Activated CD4-positive, alpha-beta T cell treated with anti-CD3 and anti-CD28 coated beads, Interleukin-2, amount 50 U/mL, for 4 hours (primary cell): ENCODE results near the gene MED9.

Source experiments
- DNase-seq, 2 experiments: peaks; one replicate each; pipeline ENCODE4 v3.0.0-alpha.2; 2020

Gene MED9

DNA sequence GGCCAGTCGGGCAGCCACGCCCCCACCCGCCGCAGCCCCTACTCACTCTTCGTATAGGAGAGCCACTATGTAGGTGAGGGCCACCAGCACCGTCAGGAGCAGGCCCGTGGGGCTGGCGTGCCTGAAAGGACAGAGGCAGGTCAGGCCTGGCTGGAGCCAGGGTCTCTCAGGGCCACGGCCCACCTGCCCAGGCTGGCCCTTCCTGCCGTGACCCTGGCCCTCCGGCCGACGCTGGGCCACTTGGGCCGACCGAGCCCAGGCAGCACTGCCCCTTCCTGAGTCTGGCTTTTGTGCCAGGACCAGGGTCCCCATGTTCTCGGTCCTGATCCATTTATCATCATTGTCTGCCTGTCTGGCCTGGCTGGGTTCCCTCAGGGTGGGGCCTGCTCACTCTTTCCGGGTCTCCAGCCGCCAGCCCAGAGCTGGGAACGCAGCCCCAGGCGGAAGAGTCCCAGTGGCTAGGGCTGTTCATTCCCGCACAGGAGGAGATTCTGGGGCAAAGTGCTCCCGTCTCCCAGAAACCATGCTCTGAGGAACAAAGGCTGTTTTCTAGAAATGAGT lies 29.5 kb downstream of the MED9 start:
- DNase-seq, result no peak

DNA sequence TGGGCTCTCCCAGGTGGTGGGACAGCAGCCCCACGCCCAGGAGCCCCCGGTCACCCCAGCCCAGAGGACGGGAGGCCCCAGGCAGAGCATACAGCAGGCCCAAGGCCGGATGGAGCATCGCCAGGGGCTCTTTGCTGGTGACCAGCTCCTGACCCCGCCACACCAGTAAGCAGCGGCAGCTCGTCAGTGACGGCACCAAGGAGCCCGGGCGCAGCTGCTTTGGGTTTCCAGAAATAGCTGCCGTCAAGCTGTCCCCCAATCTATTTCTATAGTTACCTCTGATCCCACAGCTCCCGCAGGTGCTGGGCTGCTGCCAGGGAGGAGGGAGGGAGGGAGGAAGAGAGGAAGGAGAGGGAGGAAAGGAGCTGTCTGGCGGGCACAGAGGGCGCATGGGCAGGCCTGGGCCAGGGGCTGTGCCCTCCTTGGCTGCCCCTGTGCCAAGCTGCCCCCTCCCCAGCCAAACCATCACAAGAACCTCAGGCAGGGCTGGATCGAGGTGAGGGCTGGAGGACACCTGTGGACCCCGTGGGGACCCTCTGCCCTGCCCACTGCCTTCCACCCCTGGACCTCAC lies 30.2 kb downstream of the MED9 start:
- no peak for DNase-seq

DNA sequence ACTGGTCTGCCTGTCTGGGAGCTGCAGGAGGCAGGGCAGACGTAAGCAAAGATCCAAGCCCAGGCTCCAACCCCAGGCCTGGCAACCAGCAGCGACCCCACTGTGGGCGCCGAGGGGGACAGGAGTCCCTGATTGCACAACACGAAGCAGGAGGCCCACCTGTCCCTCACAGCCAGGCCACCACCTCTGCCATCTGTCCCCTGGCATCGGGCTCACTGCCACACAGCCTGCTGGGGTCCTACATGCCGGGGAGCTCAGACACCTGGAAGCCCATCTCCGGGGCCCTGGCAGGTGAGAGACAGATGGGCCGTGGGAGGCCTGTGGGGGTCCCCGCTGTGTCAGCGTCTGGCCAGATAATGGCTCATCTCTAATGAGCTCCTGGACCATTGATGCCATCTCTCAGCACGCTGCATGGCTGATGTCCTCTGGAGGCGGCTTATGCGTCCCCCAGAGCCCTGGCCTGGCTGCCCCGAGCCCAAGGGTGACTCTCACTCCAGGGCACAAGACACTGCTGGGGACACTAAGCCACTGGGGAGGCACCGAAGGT lies 30.7 kb downstream of the MED9 start:
- DNase-seq, result no peak

DNA sequence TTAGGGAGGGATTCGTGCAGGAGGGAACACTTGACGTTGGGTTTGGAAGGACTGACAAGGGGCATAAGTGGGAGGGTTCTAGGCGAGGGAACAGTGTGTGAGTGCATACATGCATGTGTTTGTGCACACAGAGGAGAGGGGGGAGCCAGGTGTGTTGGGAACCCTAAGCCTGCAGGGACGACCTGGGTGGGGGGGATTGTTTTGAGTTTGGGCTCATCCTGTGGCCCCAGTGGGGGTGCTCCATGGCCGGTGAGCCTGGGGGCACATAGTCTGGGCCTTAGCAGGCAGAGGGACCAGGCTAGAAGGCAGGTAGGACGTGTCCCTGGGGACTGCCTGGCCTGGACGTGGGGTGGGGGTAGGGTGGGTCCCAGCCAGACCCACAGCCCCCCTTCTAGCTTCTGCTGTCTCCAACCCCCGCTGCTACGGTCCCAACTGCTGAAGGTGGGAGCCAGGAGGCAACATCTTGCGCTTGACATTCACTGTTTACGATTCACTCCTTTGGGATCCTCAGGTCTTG lies 31.3 kb downstream of the MED9 start:
- DNase-seq, result no peak

DNA sequence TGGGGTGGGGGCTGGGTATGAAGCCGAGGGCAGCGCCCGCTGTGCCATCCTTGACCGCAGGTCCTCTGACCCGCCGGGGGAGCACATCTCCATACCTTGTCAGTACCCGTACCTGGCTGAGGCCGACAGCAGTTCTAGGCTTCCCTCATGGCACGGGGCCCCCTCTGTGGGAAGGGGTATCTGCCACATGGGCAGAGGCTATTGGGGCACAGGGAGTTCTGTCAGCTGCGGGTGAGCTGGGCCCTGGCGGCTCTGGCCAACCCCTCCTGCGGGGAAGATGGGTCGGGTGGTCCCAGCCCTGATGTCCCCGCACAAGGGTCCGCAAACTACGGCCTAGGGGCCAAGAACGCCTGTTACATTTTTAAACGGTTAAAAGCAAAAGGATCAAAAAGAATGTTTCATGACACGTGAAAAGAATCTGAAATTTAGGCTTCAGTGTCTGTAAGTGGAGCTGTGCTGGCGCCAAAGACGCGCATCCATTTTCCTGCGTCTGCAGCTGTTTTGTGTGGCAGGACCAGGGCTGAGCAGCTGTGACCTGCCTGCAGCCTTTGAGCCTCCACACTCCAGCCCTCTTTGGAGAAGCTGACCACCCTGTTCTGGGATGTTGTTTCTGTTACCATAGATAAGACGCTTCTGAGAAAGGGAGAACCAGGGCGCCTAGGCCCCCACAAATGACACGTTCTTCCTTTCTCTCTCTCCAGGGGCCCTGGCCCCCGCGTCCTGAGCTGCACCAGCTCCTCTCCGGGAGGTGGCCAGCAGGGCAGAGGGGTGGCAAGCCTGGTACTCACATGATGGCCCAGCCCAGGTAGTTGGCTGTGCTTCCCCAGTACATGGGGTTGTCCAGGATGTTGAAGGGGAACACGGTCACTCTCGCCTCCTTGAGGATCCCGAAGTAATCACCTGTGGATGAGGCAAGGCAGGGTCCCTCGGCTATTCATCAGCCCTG lies 32.1 kb downstream of the MED9 start:
- no peak for DNase-seq

DNA sequence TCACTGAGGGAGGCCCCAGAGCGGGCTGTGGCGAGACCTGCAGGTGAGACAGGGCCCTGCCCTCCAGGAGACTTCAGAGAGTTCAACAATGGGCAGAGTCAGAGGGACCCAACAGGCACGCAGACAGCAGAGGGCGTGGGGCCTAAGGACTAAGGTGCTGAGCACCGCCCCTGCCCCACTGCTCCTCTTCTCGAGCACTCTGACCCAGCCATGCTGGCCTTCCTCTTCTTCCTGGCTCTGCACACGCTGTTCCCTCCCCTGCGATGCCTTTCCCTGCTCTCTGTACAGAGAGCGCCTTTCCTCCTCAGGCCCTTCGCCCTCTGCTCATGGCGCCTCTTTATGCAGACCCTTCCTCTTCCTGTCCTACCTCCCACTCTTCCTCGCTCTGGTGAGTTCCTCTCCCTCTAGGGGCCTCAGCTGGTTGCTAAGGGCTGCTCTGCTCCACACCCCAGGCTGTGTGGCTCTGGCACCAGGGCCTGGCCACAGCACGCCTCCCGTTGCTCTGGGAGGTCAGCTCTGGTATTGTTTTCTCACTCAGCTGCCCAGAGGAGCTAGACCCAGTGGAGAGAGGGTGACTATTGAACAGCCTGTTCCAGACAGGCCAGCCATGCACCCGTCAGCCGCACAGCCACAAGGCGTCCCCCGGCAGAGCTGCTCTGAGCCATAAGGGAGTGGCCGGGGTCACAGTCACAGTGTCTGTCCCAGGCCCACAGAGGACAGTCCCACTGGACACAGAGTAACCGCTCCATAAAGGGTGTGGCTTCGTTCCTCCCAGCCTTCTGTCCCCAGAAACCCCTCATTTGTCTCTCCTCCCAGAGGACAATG lies 33.0 kb downstream of the MED9 start:
- no peak for DNase-seq

DNA sequence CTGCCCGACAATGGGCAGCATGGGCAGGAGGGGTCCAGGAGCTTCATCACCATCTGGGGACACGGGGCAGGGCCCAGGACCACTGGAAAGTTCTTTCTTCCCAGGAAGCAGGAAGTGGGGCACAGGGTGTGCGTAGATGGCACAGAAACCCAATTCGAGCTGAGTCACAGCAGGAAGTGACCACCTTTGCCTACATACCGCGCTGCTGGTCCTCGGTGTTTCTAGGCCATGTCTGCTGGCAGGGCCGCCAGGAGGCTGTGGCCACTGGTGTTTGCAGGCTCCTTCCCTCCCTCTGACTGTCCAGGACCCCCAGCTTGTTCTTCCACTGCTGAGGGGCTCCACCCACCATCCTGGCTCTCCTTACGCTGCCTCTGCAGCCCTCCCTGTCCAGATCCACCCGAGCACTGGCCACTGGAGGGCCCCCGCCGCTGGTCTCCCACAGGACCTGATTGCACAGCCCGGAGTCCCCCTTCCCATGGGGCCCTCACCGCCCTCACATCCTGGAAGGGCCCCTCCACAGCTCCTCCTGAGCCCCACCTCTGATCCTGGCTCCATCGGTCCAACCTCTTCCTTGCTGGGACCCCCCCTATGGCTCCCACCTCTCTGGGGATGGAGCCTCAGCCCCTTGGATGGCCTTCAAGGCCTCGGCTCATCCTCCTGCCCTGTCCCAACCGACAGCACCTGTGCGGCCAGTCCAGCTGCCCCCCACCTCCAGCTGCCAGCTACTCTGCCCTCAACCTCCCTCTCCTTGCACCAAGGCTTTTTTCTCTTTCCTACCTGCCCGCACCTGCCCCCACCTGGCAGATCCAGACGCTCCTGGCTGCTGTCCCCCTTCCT lies 33.9 kb downstream of the MED9 start:
- DNase-seq, result no peak

DNA sequence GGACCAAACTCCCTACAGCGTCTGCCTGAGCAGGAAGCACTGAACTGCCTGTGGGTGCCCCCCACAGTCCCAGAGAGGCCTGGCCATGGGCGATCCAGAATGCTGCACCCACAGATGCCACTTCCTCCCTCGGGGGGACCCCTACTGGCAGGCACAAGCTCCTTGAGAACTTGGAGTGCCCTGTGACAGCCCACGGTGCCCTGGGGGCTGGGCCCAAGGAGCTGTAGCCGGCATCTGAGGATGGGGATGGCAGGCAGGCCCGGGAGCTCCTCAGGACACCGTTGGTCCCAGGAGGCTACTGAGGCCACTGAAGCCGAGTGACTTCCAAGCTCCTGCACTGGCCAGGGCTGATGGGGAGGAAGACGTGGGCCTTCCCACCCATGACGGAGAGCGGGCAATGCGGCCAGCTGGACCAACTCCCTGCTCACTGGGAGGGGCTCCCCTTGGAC lies 34.5 kb downstream of the MED9 start:
- DNase-seq, result no peak

DNA sequence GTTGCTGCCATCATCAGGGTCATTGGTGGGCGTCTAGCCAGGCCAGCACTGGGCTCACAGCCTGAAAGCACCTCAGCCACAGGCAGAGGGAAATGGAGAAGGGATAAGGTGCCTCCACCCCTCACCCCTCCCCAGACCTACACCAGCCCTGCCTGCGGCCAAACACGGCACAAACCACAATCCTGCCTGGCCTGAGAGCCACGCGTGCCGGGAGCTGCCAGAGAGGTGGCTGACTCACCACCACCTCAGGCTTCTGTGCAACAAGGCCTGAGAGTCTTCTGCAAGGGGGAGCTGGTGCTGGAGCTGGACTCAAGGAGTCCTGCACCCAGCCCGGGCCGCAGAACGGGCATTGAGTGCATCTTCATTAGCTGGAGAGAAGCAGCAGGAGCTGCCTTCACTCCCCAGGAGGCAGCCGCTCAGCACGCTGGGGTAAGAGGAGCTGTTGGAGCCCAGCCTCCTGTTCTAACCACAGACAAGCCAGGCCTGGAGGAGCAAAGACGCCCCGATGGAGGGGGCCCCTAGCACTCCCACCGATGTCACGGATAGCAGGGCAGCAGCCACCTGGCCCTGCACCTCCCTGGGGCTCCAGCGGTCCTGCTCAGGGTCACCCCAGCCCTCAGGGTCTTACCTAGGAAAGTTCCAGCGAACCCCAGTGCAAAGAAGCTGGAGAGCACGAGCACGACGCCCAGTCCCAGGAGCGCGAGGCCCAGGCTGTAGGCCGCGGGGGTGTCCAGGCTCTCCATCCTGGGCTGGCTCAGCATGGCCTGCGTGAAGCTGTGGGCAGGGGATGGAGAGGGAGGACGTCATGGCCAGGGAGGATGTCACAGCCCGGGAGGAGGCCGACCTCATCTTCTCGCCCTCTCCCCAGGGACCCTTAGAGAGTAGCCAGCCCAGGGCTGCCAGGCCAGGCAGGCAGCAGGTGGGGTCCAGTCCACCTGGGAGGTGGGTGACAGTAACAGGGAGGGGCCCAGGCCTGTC lies 35.4 kb downstream of the MED9 start:
- DNase-seq, result no peak

DNA sequence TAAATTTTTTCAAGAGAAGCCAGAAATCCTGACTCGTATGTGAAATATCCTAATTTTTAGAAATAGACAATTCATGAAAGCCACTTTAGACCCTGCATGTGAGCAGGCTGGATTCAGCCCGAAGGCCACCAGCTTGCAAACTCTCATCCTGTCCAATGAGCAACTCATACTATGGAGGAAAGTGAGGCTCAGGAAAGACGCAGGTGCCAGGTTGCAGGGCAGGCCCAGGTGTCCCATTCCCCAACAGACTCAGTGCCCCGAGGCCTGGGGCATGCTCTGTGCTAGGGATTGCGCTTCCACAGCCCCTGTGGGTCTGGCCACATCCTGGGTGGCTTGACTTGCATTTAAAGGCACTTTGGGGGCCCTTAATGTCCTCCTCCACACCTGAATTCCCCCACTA lies 36.1 kb downstream of the MED9 start:
- no peak for DNase-seq

DNA sequence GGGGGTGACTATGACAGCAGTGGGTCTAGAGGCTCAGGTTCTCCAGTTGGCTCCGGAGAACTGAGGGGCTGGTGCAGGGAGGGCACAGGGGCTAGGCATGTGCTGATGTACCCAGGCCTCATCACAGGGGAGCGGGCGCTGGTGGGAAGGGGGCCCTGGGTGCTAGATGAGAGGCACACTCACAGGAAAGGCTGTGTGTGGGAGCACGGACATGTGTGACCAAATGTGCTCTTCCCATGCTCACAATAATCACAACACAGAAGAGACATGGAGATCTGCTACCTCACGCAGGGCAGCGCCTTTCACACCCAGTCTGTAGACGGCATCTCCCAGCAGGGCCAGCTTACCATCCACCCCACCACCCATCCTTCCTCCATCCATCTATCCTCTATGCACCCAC lies 36.8 kb downstream of the MED9 start:
- DNase-seq, result no peak

DNA sequence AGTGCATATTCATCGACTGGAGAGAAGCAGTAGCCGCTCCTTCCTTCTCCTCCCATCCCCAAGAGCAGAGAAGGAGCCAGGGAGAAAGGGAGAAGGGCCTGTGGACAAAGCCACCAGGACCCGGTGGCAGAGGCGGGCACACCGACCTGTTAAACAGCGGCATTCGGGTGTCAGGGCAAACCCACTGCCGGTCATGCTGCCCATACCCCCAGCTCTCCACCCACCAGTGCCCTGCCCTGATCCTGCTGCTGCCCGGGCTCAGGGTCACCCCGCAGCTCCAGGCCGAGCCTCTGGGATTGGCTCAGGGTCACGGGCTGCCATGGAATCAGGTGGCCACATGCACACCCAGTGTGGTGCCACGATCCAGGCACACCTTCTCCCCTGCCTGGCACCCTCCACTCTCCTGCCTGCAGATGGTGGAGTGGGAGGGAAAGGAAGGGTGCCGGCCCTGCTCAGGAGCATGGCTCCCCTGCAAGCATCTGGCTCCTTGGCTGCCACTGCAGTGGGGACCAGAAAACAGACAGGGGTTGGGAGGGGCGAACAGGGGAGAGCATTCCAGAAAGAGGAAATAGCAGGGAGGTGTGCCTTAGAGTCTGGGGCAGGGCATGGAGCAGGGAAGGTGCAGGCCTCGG lies 37.7 kb downstream of the MED9 start:
- no peak for DNase-seq

DNA sequence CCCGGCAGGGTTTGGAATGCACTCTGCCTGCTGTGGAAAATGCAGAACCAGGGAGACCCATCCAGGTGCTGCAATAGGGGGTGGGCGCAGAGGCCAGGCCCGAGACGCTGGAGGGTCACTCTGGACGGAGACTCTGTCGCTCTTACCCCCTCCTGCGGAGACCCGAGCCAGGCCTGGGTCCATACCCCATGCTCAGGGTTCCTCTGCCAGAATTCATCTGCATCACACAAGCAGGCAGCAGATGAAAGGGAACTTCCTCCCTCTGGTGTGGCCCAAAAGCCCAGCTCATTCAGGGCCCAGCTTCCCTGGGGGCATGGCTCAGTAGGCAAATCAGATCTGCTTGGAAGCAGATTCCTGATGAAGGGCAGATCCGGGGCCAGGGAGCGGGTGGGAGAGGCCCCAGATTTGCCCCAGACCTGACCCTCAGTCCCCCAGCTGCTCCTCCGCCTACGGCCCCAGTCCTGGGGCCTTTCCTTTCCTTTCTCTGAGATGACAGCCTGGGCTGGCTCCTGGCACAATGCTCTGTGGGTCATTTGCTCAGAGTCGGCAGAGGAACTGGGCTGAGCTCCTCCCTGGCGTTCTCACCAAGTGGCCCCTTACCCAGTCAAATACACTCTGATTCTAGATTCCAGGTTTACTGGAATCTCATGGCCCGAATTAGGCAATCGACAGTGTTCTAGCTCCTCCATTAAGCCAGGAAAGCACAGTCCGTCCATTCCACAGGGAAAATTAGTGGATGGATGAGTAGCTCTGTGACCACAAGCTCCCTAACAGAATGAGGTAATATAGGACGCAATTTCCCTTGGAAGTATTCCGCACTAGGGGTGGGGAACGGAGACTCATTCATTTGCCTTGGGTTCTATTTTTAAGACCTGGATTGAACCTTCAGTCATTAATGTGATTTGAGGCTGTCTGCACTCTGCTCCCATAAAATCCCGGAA lies 38.5 kb downstream of the MED9 start:
- DNase-seq, result no peak

DNA sequence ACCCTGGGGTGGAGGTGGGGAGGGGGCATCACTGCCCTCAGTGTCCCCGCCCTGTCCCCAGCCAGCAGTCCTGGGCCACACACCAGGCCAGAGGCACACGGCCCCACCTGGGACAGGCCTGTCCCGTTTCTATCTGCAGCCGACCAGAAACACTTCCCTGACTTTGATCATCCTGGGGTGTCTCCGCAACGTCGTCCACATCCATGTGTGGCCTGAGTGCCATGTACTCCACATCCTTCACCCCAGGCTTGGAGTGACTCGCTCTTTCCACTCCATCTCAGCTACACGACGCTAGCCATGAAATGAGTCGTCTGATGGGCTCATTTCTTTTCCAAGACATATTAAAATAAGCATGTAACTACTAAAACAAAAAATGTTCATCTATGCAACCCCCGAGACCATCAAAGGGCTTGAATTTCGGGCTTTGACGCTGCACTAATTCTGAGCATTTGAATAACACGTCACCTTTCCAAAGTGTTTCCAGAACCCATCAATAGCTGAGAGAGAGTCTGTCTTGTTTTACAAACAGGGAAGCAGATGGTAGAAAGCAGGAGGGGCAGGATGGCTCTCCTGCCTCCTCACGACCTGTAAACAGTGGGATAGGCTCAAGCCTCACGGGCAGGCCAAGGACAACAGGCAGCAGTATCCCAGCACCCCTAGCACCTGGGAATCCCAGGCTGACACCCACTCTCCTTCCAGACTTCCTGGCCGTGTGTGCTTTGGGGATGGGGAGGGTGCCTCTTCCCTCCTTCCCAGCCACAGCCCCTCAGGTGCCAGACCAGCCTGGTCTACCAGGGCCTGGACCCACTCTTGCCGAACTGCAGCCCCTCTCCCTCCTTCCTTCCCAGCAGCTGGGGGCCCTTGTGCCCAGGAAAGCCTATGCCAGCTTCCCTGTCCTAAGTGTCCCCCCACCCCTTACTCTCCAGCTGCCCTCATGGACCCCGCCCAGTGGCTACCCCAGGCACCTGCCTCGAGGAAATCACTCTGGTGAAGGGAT lies 39.4 kb downstream of the MED9 start:
- DNase-seq, result no peak

DNA sequence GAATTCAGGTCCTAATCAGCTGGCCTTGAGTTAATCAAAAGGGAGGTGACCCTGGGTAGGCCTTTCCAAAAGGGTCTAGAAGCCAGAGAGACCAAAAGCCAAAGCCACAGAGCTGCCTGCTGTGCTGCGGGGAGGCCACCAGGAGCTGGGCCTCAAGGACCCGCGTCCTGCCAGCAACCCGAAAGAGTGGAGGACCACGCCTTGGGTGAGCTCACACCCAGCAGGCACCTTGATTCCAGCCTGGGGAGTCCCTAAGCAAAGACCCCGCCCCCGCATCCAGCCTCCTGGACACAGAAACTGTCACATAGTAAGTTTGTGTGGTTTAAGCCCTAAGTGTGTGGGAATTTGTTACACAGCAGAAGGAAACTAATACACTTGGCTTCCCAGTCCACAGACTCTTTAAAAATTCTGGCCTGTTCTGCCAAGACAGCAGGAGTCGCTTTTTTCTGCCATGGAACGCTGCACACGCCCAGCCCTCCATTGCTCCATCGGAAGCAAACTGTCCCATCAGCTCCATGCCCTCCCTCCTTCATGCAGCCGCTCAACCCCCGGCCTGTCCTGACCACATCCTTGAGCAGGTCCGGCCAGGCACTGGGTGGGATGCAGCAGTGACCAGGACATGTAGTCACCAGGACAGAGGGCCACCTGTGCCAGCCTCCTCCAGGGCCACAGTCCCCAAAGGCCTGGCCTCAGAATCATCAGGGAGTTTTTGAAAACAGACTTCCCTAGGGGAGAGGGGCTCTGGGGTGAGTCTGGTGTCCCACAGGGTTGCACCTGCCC lies 40.3 kb downstream of the MED9 start:
- DNase-seq, result no peak

DNA sequence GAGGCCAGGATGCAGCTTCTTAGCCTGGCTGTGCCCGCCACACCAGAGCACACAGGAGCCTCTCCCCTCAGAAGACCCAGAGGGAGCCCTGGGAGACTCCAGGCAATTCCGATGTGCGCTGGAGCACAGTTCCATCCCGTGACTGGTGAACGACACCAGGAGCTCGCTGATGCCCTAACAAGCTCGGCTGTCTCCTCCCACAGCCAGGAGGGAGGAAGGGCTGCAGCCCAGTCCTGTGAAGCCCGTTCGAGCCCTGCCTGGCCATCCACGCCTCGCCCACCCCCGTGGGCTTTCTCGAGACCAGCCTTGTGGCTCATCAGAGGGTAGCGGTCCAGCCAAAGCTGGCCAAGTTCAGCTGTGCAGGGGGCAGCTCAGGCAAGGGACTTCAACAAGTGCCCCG lies 41.2 kb downstream of the MED9 start:
- no peak for DNase-seq

DNA sequence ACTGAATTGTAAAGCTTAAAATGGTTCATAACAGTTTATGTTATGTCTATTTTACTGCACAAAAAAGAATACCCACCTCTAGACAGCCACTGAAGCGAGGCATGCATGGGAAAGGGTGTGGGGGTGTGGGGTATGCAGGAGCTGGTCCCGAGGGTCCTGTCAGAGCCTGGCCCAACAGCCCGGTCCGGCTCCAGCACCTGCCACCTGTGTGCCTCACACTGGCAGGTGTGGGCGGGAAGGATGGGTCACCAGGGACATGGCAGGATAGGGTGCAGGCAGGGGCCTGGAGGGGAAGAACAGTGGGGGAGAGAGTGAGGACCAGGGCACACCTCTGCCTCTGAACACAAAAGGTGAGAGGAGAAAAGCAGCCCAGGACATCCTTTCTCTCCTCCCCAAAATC lies 42.2 kb downstream of the MED9 start:
- DNase-seq, result no peak
